DMS53 treated with DMSO at 0.1 percent for 48 hours (cell line): ENCODE data around the gene PIK3IP1.

Experiments
- DNase-seq: peaks from one replicate; lab custom pipeline; 2025; ENCODE audit not compliant: unreplicated experiment; lab: John Stamatoyannopoulos, UW

The PIK3IP1 gene

DNA sequence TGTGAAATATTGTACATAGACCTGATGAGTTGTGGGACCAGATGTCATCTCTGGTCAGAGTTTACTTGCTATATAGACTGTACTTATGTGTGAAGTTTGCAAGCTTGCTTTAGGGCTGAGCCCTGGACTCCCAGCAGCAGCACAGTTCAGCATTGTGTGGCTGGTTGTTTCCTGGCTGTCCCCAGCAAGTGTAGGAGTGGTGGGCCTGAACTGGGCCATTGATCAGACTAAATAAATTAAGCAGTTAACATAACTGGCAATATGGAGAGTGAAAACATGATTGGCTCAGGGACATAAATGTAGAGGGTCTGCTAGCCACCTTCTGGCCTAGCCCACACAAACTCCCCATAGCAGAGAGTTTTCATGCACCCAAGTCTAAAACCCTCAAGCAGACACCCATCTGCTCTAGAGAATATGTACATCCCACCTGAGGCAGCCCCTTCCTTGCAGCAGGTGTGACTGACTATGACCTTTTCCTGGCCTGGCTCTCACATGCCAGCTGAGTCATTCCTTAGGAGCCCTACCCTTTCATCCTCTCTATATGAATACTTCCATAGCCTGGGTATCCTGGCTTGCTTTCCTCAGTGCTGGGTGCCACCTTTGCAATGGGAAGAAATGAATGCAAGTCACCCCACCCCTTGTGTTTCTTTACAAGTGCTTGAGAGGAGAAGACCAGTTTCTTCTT, 12.3 kb downstream of the PIK3IP1 start:
- DNase-seq: no peak

DNA sequence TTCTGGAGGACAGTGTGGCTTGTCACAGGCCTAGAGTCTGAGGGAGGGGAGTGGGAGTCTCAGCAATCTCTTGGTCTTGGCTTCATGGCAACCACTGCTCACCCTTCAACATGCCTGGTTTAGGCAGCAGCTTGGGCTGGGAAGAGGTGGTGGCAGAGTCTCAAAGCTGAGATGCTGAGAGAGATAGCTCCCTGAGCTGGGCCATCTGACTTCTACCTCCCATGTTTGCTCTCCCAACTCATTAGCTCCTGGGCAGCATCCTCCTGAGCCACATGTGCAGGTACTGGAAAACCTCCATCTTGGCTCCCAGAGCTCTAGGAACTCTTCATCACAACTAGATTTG, 13.0 kb downstream of the PIK3IP1 start:
- DNase-seq: no peak

DNA sequence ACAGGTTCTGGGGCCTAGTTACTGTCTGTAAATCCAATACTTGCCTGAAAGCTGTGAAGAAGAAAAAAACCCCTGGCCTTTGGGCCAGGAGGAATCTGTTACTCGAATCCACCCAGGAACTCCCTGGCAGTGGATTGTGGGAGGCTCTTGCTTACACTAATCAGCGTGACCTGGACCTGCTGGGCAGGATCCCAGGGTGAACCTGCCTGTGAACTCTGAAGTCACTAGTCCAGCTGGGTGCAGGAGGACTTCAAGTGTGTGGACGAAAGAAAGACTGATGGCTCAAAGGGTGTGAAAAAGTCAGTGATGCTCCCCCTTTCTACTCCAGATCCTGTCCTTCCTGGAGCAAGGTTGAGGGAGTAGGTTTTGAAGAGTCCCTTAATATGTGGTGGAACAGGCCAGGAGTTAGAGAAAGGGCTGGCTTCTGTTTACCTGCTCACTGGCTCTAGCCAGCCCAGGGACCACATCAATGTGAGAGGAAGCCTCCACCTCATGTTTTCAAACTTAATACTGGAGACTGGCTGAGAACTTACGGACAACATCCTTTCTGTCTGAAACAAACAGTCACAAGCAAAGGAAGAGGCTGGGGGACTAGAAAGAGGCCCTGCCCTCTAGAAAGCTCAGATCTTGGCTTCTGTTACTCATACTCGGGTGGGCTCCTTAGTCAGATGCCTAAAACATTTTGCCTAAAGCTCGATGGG, 13.5 kb downstream of the PIK3IP1 start:
- DNase-seq: no peak

DNA sequence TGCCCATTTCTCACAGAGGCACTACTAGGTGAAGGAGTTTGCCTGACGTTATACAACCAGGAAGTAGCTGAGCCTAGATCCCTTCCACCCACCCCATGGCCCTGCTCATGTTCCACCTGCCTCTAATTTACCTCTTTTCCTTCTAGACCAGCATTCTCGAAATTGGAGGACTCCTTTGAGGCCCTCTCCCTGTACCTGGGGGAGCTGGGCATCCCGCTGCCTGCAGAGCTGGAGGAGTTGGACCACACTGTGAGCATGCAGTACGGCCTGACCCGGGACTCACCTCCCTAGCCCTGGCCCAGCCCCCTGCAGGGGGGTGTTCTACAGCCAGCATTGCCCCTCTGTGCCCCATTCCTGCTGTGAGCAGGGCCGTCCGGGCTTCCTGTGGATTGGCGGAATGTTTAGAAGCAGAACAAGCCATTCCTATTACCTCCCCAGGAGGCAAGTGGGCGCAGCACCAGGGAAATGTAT, 14.1 kb downstream of the PIK3IP1 start:
- DNase-seq: no peak

DNA sequence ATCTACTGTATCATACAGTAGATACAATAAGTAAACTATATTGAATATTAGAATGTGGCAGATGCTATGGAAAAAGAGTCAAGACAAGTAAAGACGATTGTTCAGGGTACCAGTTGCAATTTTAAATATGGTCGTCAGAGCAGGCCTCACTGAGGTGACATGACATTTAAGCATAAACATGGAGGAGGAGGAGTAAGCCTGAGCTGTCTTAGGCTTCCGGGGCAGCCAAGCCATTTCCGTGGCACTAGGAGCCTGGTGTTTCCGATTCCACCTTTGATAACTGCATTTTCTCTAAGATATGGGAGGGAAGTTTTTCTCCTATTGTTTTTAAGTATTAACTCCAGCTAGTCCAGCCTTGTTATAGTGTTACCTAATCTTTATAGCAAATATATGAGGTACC, 14.5 kb downstream of the PIK3IP1 start:
- DNase-seq: no peak

DNA sequence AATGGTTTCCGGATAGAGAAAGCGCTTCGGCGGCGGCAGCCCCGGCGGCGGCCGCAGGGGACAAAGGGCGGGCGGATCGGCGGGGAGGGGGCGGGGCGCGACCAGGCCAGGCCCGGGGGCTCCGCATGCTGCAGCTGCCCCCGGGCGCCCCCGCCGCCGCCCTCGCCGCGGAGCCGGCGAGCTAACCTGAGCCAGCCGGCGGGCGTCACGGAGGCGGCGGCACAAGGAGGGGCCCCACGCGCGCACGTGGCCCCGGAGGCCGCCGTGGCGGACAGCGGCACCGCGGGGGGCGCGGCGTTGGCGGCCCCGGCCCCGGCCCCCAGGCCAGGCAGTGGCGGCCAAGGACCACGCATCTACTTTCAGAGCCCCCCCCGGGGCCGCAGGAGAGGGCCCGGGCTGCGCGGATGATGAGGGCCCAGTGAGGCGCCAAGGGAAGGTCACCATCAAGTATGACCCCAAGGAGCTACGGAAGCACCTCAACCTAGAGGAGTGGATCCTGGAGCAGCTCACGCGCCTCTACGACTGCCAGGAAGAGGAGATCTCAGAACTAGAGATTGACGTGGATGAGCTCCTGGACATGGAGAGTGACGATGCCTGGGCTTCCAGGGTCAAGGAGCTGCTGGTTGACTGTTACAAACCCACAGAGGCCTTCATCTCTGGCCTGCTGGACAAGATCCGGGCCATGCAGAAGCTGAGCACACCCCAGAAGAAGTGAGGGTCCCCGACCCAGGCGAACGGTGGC, 15.7 kb downstream of the PIK3IP1 start:
- DNase-seq: no peak

DNA sequence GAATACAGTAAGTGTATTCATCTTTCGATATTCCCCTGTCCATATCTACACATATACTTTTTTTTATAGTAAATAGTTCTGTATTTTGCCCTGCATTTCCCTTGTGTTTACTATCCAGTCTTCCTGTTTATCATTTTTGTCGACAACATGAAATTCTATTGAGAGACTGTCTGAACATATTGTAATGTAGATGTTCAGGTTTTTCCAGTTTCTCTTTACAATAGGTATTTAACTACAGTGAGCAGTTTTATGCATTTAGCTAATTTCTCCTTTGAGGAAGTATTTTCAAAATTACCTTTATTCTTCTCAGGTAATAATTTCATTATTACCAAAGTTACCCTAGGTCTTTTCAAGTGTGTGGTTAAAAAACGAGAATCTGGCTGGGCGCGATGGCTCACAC, 16.7 kb downstream of the PIK3IP1 start:
- no peak for DNase-seq

DNA sequence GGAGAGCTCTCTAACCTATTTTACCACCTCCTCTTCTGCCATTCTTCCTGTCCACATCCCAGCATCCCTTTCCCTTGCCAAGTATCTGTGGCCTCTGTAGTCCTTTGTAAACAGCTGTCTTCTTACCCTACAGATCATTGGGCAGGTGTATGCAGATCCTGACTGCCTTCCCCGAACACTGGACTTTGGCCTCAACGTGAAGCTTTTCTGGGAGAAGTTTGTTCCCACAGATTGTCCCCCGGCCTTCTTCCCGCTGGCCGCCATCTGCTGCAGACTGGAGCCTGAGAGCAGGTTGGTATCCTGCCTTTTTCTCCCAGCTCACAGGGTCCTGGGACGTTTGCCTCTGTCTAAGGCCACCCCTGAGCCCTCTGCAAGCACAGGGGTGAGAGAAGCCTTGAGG, 17.3 kb downstream of the PIK3IP1 start:
- DNase-seq: peak; percentile 14

DNA sequence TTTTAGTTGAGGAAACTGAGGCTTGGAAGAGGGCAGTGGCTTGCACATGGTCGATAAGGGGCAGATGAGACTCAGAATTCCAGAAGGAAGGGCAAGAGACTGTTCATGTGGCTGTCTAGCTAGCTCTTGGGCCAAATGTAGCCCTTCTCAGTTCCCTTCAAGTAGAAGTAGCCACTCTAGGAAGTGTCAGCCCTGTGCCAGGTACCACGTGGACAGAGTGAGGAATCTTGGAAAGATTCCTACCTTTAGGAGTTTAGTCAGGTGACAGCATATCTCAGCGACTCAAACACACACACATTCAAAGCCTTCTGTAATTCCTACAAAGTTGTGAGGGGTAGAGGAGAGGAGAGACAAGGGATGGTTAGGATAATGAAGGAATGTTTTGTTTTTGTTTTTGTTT, 18.3 kb downstream of the PIK3IP1 start:
- no peak for DNase-seq

DNA sequence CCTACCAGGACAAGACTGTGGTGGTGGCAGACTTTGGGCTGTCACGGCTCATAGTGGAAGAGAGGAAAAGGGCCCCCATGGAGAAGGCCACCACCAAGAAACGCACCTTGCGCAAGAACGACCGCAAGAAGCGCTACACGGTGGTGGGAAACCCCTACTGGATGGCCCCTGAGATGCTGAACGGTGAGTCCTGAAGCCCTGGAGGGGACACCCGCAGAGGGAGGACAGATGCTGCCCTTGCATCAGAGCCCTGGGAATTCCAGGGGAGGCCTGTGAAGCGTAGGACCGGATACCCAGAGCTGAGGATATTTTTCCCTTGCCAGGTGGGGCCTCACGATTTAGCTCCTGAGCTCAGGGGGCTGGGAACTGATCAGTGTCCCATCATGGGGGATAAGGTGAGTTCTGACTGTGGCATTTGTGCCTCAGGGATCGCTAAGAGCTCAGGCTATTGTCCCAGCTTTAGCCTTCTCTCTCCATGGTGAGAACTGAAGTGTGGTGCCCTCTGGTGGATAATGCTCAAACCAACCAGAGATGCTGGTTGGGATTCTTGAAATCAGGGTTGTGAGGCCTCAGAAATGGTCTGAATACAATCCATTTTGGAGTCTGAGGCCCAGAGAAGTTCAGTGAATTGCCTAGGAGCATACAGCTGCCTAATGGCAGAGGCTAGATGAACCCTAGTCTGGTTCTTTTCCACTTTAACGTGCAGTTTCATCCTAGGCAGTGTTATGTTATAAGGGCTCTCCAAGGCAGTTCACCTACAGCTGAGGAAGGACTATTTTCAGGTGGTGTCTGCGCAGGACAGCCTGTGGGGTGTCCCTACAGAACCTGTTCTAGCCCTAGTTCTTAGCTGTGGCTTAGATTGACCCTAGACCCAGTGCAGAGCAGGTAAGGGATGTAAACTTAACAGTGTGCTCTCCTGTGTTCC, 19.5 kb downstream of the PIK3IP1 start:
- DNase-seq: no peak

DNA sequence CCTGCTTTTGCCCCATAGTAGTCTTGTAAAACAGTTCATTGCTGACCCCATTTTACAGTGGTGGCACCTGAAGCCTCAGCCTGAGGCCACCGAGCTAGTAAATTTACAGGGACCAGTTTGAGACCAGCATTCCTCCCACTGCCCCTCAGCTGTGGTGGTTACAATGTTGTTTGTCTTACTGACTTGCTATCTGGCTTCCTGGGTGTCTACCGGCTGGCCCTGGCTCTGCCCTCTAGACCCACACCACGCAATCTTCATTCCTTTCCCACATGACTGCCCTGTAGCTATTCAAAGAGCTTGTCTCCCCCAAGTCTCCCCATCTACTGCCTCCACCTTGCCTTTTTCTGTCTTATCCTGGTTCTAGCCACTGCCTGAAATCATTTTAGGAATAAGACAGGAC, 20.8 kb downstream of the PIK3IP1 start:
- no peak for DNase-seq

DNA sequence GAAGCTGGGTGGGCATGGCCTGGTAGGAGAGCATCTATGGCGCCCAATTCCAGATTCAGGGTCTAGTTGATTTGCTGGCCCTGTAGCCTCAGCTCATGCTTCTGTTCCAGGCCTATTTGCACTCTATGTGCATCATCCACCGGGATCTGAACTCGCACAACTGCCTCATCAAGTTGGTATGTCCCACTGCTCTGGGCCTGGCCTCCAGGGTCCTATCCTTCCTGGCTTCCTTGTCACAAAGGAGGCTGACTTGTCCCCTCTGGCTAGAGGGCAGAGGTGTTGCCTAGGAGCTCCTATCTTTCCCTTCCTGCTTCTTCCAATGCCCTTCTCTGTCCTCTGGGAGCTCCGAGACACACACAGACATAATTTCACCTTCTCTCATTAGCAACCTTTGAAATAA, 21.3 kb downstream of the PIK3IP1 start:
- no peak for DNase-seq

DNA sequence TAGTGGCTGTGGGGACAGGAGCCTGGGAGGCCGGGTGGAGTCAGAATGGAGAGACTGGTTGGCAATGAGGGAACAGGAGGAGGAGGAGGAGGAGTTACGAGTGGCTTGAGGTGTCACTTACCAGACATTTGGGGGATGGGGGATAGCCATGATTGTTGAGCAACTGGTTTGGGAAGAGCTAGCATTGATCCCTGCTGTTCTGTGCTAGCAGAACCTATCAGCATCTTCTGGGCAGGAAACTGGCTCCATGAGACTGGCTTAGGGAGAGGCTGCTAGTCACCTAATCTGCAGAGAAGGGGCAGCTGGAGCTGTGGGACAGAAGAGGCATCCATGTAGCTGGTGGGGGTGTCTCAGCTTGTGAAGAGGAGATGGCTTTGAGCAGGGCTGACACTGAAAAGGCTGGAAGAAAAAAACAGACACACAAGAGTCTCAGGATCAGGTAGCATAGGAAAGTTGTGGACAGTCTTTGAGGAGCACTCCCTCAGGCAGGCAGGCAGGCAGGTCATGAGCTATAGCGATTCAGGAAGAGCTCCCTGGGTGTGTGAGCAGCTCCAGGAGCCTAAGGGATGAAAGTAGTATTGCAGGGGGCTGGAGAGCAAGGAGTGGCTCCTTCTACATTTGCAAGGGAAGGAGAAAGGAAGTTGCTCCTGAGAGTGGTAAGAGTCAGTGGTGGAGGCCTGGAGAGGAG, 22.3 kb downstream of the PIK3IP1 start:
- DNase-seq: no peak

DNA sequence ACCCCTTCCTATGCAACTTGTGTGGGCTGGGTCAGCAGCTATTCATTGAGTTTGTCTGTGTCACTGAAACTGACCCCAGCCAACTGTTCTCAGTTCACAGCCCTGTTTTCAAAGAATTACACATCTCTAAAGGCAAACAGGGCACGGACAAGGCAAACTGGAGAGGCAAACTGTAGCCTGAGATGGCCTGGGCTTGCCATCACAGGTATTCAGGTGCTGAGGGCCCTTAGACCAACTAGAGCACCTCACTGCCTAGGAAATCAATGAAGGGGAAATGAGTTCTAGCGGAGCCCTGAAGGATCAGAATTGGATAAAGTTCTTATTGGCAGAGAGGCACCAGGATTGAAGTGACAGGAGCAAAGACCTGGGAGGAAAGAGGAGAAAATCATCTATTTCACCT, 24.0 kb downstream of the PIK3IP1 start:
- DNase-seq: no peak

DNA sequence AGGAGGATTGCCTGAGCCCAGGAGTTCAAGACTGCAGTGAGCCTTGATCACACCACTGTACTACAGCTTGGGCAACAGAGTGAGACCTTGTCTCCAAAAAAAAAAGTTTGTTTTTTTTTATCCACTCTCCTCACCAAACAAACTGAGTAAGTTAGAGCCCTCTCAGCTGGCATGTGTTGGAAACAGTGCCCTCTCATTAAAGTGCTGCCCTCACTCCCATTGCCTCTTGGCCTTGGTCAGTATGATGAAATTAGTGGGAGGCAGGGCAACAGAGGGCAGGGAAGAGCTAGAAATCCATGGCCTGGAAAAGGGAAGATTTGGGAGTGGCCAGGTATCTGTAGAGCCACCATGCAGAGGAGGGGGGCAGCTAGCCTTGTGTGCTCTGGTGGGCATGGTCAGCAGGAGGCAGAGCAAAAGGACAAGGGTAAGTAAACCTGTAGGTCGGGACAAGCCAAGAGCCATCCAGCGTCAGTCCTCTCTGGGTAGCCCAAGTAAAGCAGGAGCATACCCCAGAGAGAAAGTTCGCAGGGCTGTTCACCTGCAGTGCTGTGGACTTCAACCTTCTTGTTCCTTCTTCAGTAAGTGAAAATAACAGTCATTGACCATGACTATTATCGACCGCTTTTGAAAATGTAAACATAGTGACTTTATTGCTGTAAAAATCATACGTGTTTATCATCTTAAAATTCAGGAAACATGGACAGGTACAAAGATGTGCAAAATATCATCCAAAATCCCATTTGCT, 28.2 kb downstream of the PIK3IP1 start:
- no peak for DNase-seq

DNA sequence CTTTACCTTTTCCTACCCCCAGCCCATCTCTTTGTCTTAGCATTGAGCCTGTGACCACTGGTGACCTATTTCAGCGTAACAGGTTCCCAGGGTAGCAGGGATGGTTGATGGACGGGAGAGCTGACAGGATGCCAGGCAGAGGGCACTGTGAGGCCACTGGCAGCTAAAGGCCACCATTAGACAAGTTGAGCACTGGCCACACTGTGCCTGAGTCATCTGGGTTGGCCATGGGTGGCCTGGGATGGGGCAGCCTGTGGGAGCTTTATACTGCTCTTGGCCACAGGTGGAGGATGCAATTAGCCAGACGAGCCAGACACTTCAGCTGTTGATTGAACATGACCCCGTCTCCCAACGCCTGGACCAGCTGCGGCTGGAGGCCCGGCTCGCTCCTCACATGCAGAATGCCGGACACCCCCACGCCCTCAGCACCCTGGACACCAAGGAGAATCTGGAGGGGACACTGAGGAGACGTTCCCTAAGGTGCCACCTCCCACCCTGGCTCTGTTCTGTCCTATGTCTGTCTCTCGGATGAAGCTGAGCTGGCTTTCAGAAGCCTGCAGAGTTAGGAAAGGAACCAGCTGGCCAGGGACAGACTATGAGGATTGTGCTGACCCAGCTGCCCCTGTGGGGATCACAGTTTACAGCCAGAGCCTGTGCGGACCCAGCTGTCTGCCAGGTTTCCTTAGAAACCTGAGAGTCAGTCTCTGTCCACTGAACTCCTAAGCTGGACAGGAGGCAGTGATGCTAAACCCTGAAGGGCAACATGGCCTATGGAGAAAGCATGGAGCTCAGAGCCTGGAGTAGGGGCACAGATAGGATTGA, 29.8 kb downstream of the PIK3IP1 start:
- no peak for DNase-seq

DNA sequence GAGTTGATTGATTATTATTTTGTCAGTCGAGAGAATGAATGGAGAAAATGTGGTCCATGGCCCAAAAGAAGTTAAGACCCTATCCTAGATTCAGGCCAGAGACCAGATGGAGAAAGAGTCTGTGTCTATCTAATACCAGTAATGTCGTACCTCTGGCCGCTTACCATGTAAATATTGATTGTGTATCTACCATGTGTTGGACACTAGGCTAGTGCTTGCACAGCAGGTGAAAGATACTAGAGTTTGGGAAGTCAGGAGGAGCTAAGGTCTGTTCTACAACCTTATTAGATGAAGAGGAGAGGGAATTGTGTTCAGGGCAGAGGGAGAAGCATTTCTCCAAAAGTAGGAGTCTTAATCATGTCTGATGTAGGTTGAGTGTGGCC, 31.8 kb downstream of the PIK3IP1 start:
- no peak for DNase-seq

DNA sequence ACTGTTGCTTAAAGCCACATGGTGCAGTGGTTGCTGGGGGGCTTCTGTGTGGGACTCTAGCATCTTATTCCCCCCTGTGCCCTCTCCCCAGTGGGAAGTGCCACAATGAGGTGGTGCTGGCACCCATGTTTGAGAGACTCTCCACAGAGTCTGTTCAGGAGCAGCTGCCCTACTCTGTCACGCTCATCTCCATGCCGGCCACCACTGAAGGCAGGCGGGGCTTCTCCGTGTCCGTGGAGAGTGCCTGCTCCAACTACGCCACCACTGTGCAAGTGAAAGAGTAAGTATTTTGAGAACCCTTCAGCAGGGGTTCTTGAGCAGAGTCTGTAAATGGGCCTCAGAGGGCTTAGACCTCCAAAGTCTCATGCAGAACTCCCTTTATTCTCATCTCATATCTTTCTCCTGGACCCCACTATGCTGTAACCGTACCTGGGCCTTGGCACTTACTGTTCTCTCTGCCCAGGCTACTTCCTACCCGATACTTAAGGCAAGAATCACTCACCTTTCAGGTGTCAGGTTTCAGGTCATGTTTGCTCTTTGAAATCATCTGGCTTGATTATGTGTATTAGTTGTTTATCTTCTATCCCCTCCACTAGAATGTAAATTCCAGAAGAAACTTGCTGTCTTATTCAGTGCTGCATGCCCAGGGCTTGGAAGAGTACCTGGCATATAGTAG, 32.4 kb downstream of the PIK3IP1 start:
- DNase-seq: peak; percentile 5

DNA sequence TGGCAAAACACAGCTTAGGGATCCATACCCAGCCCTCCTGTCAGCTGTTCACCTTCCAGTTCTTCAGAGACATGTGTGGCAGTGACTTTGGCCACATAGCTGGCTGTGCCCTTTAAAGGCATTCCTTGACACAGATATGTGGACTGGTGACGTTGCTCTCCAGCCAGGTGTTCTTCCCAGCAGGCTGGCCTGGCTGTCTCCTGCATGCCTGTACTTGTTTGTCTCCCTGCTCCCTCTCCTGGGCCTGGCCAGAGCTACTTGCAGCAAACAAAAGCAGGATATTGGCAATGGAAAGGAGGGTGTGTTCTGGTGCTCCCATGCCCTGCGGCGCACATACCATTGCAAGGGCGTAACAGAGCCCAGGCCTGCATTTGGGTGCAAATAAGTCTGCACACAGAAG, 38.3 kb downstream of the PIK3IP1 start:
- no peak for DNase-seq
